Measurements from ENCODE around the gene POLR2C.
"Not testable (repeated sequence)": the region's sequence is repeated elsewhere in the genome, so short reads cannot be mapped to it uniquely, and the experiment has no call there.

The POLR2C gene

GRCh38 chr16:57462209-57462977, at the start of gene POLR2C:
Gene POLR2C (plus strand): TSS chr16:57462679. CDS start chr16:57462725, 46 bp downstream.
- peak; percentile 90 to 92 for DNase-seq

GRCh38 chr16:57413301-57413730, 49.2 kb upstream of the POLR2C start:
- DNase-seq, result no peak

- DNase-seq, result no peak
Observed at GRCh38 chr16:57413733-57414132, 48.7 kb upstream of the POLR2C start.

GRCh38 chr16:57416084-57416483, 46.4 kb upstream of the POLR2C start:
- DNase-seq, result no peak

- no peak for DNase-seq
Observed at GRCh38 chr16:57419506-57419905, 43.0 kb upstream of the POLR2C start.

GRCh38 chr16:57422026-57422944, 40.2 kb upstream of the POLR2C start:
- no peak for DNase-seq

- no peak for DNase-seq
Observed at GRCh38 chr16:57423152-57423551, 39.3 kb upstream of the POLR2C start.

- DNase-seq, result no peak
Observed at GRCh38 chr16:57424583-57424982, 37.9 kb upstream of the POLR2C start.

GRCh38 chr16:57426356-57426755, 36.1 kb upstream of the POLR2C start:
- DNase-seq, result no peak

- DNase-seq, result no peak
Observed at GRCh38 chr16:57427307-57427706, 35.2 kb upstream of the POLR2C start.

- DNase-seq, result no peak
Observed at GRCh38 chr16:57427824-57428223, 34.7 kb upstream of the POLR2C start.

- no peak for DNase-seq
Observed at GRCh38 chr16:57430955-57431354, 31.5 kb upstream of the POLR2C start.

- DNase-seq, result no peak
Observed at GRCh38 chr16:57432505-57432904, 30.0 kb upstream of the POLR2C start.

GRCh38 chr16:57432989-57433388, 29.5 kb upstream of the POLR2C start:
- DNase-seq, result no peak

- no peak for DNase-seq
Observed at GRCh38 chr16:57434003-57434402, 28.5 kb upstream of the POLR2C start.

- no peak for DNase-seq
Observed at GRCh38 chr16:57435838-57436237, 26.6 kb upstream of the POLR2C start.

GRCh38 chr16:57439947-57440346, 22.5 kb upstream of the POLR2C start:
- DNase-seq, result not testable (repeated sequence)

- DNase-seq, result not testable (repeated sequence)
Observed at GRCh38 chr16:57440551-57440950, 21.9 kb upstream of the POLR2C start.

- no peak for DNase-seq
Observed at GRCh38 chr16:57444711-57445110, 17.8 kb upstream of the POLR2C start.

GRCh38 chr16:57445510-57445909, 17.0 kb upstream of the POLR2C start:
- DNase-seq, result no peak

GRCh38 chr16:57446531-57447185, 15.8 kb upstream of the POLR2C start:
- DNase-seq, result peak in 1 of 2 experiments; percentile 2

- DNase-seq, result peak; percentile 89 to 92
Observed at GRCh38 chr16:57447186-57447962, 15.1 kb upstream of the POLR2C start, which contains the start of the genes CIAPIN1 and COQ9. Gene CIAPIN1 (minus strand): TSS chr16:57447385. CDS start chr16:57440928, 6,457 bp downstream. Gene COQ9 (plus strand): TSS chr16:57447479. CDS start chr16:57447506, 27 bp downstream.
